Spleen (tissue), 7 donors: ENCODE measurements around the gene ZNF345.

ENCODE experiments used
- CTCF ChIP-seq, 11 experiments: fragments of 200-600 bp in 7 of 11; fragments of 450-650 bp in 4 of 11; sonication (generic) in 4 of 11; IDR thresholded peaks in 8 of 11; conservative IDR thresholded peaks in 3 of 11; 1 replicate in 7 of 11; 2 replicates in 4 of 11; pipeline versions ENCODE4 v1.4.0 to v1.8.0; 2016 to 2021; ENCODE audit warnings: antibody characterized with exemption in 11 of 11, inconsistent platforms in 4 of 11, mild to moderate bottlenecking in 1 of 11
- POLR2A ChIP-seq, 3 donors: fragments of 450-650 bp; IDR thresholded peaks; one replicate each; pipeline ENCODE4 v1.5.1; 2017; ENCODE audit warnings: antibody characterized with exemption in 3 of 3, mild to moderate bottlenecking in 1 of 3
- POLR2AphosphoS5 ChIP-seq, 3 donors: sonication (generic); formaldehyde crosslinking; IDR thresholded peaks; one replicate each; pipeline ENCODE4 v1.5.1; 2017; ENCODE audit warnings: antibody characterized with exemption in 3 of 3
- donor health status: DM: no; HTN: no; CAD: no; lungs with moderate emphysema.
- donor health status: DM: no; HTN: no; CAD: no.
- donor health status: DM: no; HTN: no; CAD: no.

- TF ChIP-seq POLR2A (IDR thresholded peaks at IDR 0.05) (no peak), CTCF (IDR thresholded peaks at IDR 0.05 in 8 of 11, conservative IDR thresholded peaks at IDR 0.05 in 3 of 11) (no peak), POLR2AphosphoS5 (IDR thresholded peaks at IDR 0.05) (no peak)
Observed at GRCh38 chr19:36898422-36898821, 47.7 kb downstream of the ZNF345 start.
